IPS-20b (cell line): ENCODE results near the gene PHPT1.

ENCODE experiments used
- H3K27ac ChIP-seq: one replicate; pipeline ENCODE4 v1.5.1; 2013; ENCODE audit warnings: low read length
- H3K27me3 ChIP-seq: 2 replicates; pipeline ENCODE4 v1.6.1; 2013; ENCODE audit warnings: mild to moderate bottlenecking, low read length, inconsistent platforms; ENCODE audit not compliant: insufficient read depth
- H3K36me3 ChIP-seq: 2 replicates; pipeline ENCODE4 v1.6.1; 2013; ENCODE audit warnings: low read depth, mild to moderate bottlenecking, inconsistent platforms, low read length, moderate library complexity; ENCODE audit not compliant: insufficient read depth
- H3K4me1 ChIP-seq: 2 replicates; pipeline ENCODE4 v1.6.1; 2013; ENCODE audit warnings: mild to moderate bottlenecking, control low read depth, inconsistent platforms, low read length, moderate library complexity; ENCODE audit not compliant: insufficient read depth
- H3K4me3 ChIP-seq: 2 replicates; pipeline ENCODE4 v1.5.1; 2013; ENCODE audit warnings: mild to moderate bottlenecking, low read length, inconsistent platforms
- H3K9ac ChIP-seq: 2 replicates; pipeline ENCODE4 v1.6.1; 2013; ENCODE audit warnings: low read depth, mild to moderate bottlenecking, inconsistent platforms, low read length, moderate library complexity
- H3K9me3 ChIP-seq: 2 replicates; pipeline ENCODE4 v1.6.1; 2013; ENCODE audit warnings: mild to moderate bottlenecking, low read depth, low read length, inconsistent platforms; ENCODE audit not compliant: insufficient read depth

The PHPT1 gene

GRCh38 chr9:136807281-136808074 is 41.7 kb upstream of the PHPT1 start, which contains the start of gene RABL6:
Gene RABL6 (plus strand): TSS chr9:136807948. CDS start chr9:136808197, 249 bp downstream.
- H3K4me3 ChIP-seq: peak within 1 kb of the TSS; percentile 98
- H3K27me3 ChIP-seq: peaks cover 13% of the 10 kb centered on the region
- peaks cover 31% of the 10 kb centered on the region; the same call in 1 of the 2 replicates for H3K36me3 ChIP-seq
- no peaks in the 10 kb centered on the region for H3K9me3 ChIP-seq
- peak within 1 kb of the TSS; percentile 83 for H3K9ac ChIP-seq
- peak within 1 kb of the TSS; percentile 12 for H3K27ac ChIP-seq
- H3K4me1 ChIP-seq: peaks cover 8% of the 10 kb centered on the region; the same call in 1 of the 2 replicates

GRCh38 chr9:136808075-136808805 is 41.0 kb upstream of the PHPT1 start:
- H3K27me3 ChIP-seq: peaks cover 12% of the 10 kb centered on the region
- H3K9ac ChIP-seq: peak overlapping the region; percentile 83
- H3K9me3 ChIP-seq: no peaks in the 10 kb centered on the region
- H3K4me3 ChIP-seq: peak overlapping the region; percentile 98
- H3K4me1 ChIP-seq: peaks cover 8% of the 10 kb centered on the region; the same call in 1 of the 2 replicates
- H3K27ac ChIP-seq: peak overlapping the region; percentile 12
- H3K36me3 ChIP-seq: peaks cover 39% of the 10 kb centered on the region

- Histone ChIP-seq H3K27me3 (peaks cover 9% of the 10 kb centered on the region), H3K4me1 (peaks cover 8% of the 10 kb centered on the region; the same call in 1 of the 2 replicates), H3K4me3 (peak overlapping the region; percentile 98), H3K27ac (peak overlapping the region; percentile 12), H3K9me3 (no peaks in the 10 kb centered on the region), H3K9ac (peak overlapping the region; percentile 83), H3K36me3 (peaks cover 43% of the 10 kb centered on the region)
These were observed 40.4 kb upstream of the PHPT1 start for GRCh38 chr9:136808806-136809158.

GRCh38 chr9:136814725-136815421 is 34.3 kb upstream of the PHPT1 start:
- Histone ChIP-seq H3K4me3 (no peak overlapping the region), H3K9me3 (no peaks in the 10 kb centered on the region), H3K4me1 (no peaks in the 10 kb centered on the region; the same call in 1 of the 2 replicates), H3K27me3 (no peaks in the 10 kb centered on the region), H3K36me3 (peaks cover 62% of the 10 kb centered on the region), H3K9ac (no peak overlapping the region), H3K27ac (no peak overlapping the region)

- Histone ChIP-seq H3K9ac (no peak overlapping the region), H3K4me1 (no peaks in the 10 kb centered on the region), H3K36me3 (peaks cover 57% of the 10 kb centered on the region), H3K27me3 (no peaks in the 10 kb centered on the region), H3K27ac (no peak overlapping the region), H3K9me3 (no peaks in the 10 kb centered on the region), H3K4me3 (no peak overlapping the region)
These were observed 33.8 kb upstream of the PHPT1 start for GRCh38 chr9:136815422-136815782.

GRCh38 chr9:136820971-136821825 is 28.0 kb upstream of the PHPT1 start:
- H3K4me1 ChIP-seq: peaks cover 8% of the 10 kb centered on the region; the same call in 1 of the 2 replicates
- H3K4me3 ChIP-seq: peak overlapping the region; percentile 78
- no peak overlapping the region for H3K27ac ChIP-seq
- H3K36me3 ChIP-seq: peaks cover 33% of the 10 kb centered on the region
- H3K27me3 ChIP-seq: 0 out of 2 replicates have a peak, but pooled peaks cover 4% of the 10 kb centered on the region
- H3K9ac ChIP-seq: peak overlapping the region; percentile 67; the same call in 1 of the 2 replicates
- H3K9me3 ChIP-seq: no peaks in the 10 kb centered on the region

GRCh38 chr9:136821826-136822544 is 27.2 kb upstream of the PHPT1 start:
- peak overlapping the region; percentile 78; the same call in 1 of the 2 replicates for H3K4me3 ChIP-seq
- H3K4me1 ChIP-seq: peaks cover 8% of the 10 kb centered on the region; the same call in 1 of the 2 replicates
- no peaks in the 10 kb centered on the region for H3K9me3 ChIP-seq
- H3K9ac ChIP-seq: no peak overlapping the region; the same call in 1 of the 2 replicates
- 0 out of 2 replicates have a peak, but pooled peaks cover 4% of the 10 kb centered on the region for H3K27me3 ChIP-seq
- H3K36me3 ChIP-seq: peaks cover 34% of the 10 kb centered on the region
- H3K27ac ChIP-seq: no peak overlapping the region

- Histone ChIP-seq H3K4me3 (no peak overlapping the region), H3K27me3 (0 out of 2 replicates have a peak, but pooled peaks cover 4% of the 10 kb centered on the region), H3K36me3 (peaks cover 45% of the 10 kb centered on the region), H3K9ac (no peak overlapping the region), H3K9me3 (no peaks in the 10 kb centered on the region), H3K4me1 (peaks cover 8% of the 10 kb centered on the region; the same call in 1 of the 2 replicates), H3K27ac (no peak overlapping the region)
These were observed 25.8 kb upstream of the PHPT1 start for GRCh38 chr9:136823136-136824046.

GRCh38 chr9:136824496-136825225 is 24.5 kb upstream of the PHPT1 start:
- H3K36me3 ChIP-seq: peaks cover 58% of the 10 kb centered on the region
- 0 out of 2 replicates have a peak, but pooled peaks cover 4% of the 10 kb centered on the region for H3K27me3 ChIP-seq
- H3K4me1 ChIP-seq: peaks cover 8% of the 10 kb centered on the region; the same call in 1 of the 2 replicates
- no peak overlapping the region for H3K27ac ChIP-seq
- no peak overlapping the region for H3K9ac ChIP-seq
- H3K4me3 ChIP-seq: no peak overlapping the region
- H3K9me3 ChIP-seq: no peaks in the 10 kb centered on the region
